Stimulated activated CD8-positive, alpha-beta memory T cell treated with anti-CD3 and anti-CD28 coated beads, Interleukin-4, amount 100 ng/mL, for 1 hour (primary cell): ENCODE results near the gene TNFRSF14.

Experiments used
- DNase-seq, 2 donors: peaks; one replicate each; pipeline ENCODE4 v3.0.0-alpha.2; 2020; ENCODE audit warnings: low read depth in 2 of 2, low spot score in 1 of 2

TNFRSF14 gene

DNA sequence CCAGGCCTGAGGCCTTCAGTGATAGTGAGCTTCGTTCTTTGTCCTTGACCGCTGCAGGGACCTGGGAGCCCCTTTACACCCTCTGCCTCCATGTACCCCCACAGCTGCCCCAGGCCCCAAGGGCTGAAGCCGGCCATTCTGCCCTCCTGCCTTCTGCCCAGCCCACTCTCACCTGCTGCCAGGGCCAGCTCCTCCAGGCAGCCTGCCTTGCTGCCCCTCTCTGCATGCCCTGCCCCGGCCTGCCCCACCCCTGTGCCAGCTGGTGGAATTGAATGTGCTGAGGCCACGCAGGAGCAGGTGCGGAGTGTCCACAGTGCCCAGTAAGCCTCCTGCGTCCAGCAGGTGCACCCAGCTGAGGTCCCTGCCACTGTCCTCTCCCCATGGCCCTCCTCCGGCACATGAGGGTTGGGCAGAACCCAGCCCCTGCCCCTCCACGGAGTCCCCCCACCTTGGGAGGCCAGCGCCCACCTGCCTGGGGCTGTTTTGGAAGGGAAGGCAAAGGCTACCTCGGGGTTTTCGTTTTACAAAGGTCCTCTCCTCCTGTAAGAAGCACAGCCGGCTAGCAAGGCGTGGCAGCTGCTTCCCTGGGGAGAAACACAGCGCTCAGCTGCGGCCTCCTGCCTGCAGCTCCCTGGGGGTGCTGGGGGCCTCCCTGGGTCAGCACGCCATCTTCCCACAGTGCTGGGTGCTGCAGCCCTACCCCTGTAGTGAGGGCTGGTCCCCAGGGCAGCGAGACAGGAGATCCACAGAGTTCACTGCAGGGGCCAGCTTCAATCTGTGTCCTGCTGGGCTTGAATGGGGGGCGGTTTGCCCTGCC is 55.7 kb downstream of the TNFRSF14 start:
- DNase-seq: no peak

DNA sequence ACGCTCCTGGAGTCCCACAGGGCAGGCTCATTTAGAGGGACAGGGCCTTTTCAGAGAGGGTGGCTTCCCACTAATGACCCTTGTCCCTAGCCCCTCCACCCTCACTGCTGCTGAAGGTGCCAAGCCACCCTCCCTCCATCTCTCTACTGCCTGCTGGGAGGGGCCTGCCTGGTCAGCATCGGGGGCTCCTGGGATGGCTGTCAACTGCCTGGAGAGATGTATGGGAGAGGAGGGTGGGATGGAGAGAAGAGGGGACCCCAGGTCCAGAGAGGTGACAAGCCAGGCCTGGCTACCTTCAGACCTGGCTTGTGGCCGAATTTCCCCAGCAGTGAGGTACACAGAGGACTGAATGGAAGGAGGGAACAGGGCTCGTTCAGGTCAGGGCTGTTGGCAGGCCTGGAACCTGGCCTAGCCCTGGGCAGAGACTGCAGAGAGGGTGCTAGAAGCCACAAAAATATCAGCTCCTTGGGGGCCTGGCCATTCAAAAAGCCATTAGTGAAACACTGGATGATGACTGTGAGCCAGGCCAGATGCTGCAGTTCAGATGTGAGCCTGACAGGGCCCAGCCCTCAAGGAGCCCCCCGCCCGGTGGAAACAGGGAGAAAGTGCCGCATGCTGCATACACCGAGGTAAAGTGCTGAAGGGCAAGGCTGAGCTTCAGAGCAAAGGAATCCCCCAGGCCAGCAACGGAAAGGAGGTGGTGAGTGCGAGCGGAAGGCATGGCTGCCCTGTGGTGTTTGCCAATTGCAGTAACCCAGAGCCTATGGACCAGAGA is 56.6 kb downstream of the TNFRSF14 start:
- no peak for DNase-seq
